Measurements from ENCODE around the gene TNRC18. TPM values are rescaled to one million over a fixed set of nuclear protein-coding genes. Genes with fewer than 3 reads are reported as not detected.

TNRC18 gene
- polyA plus RNA-seq, 4 donors: 97.6 to 145 (median 131) TPM

Other genes starting within 250 kb of the TNRC18 start
- gene WIPI2, start 233.6 kb downstream of the TNRC18 start, polyA plus RNA-seq (ENCODE audit: insufficient read length in 4 of 4): 10 to 100 TPM; 61.7 to 75.2 (median 70.7) TPM
- gene SLC29A4, start 140.9 kb downstream of the TNRC18 start, polyA plus RNA-seq (ENCODE audit: insufficient read length in 4 of 4): 10 to 100 TPM; 20.3 to 35.6 (median 25.5) TPM
- gene FBXL18, start 90.0 kb upstream of the TNRC18 start, polyA plus RNA-seq (ENCODE audit: insufficient read length in 4 of 4): 1 to 10 TPM; 3.7 to 7.6 (median 5.6) TPM
- 1,000 to 10,000 TPM; 3,130 to 3,916 (median 3,409) TPM for gene ACTB, start 106.8 kb upstream of the TNRC18 start, polyA plus RNA-seq (ENCODE audit: insufficient read length in 4 of 4)
- gene FSCN1, start 169.0 kb upstream of the TNRC18 start, polyA plus RNA-seq (ENCODE audit: insufficient read length in 4 of 4): 100 to 1,000 TPM in 2 of 4 donors, 10 to 100 TPM in 2; 73.5 to 134 (median 102) TPM

Measured in left renal cortex interstitium (tissue), 4 donors.